Stimulated activated CD8-positive, alpha-beta memory T cell treated with anti-CD3 and anti-CD28 coated beads, Interleukin-15, amount 100 ng/mL, for 1 hour (primary cell): ENCODE data around the gene GTPBP1.

Source experiments
- DNase-seq: peaks from one replicate; pipeline ENCODE4 v3.0.0-alpha.2; 2020; ENCODE audit warnings: low read depth

GTPBP1 gene

GRCh38 chr22:38727123-38727522 is 21.4 kb downstream of the GTPBP1 start:
- DNase-seq: no peak

GRCh38 chr22:38727530-38728451 is 22.0 kb downstream of the GTPBP1 start:
- DNase-seq: no peak

- no peak for DNase-seq
Measured at GRCh38 chr22:38728871-38729796, 23.4 kb downstream of the GTPBP1 start.

- no peak for DNase-seq
Measured at GRCh38 chr22:38729946-38730345, 24.2 kb downstream of the GTPBP1 start.

- no peak for DNase-seq
Measured at GRCh38 chr22:38730411-38730871, 24.7 kb downstream of the GTPBP1 start.

GRCh38 chr22:38731703-38732161 is 26.0 kb downstream of the GTPBP1 start:
- no peak for DNase-seq

- no peak for DNase-seq
Measured at GRCh38 chr22:38732251-38732815, 26.6 kb downstream of the GTPBP1 start.

GRCh38 chr22:38733329-38733723 is 27.6 kb downstream of the GTPBP1 start:
- peak; percentile 29 for DNase-seq

- no peak for DNase-seq
Measured at GRCh38 chr22:38733724-38734381, 28.1 kb downstream of the GTPBP1 start.

- no peak for DNase-seq
Measured at GRCh38 chr22:38734421-38735100, 28.8 kb downstream of the GTPBP1 start.

GRCh38 chr22:38735126-38735464 is 29.4 kb downstream of the GTPBP1 start:
- no peak for DNase-seq

GRCh38 chr22:38735465-38736256 is 29.9 kb downstream of the GTPBP1 start:
- no peak for DNase-seq

- DNase-seq: no peak
Measured at GRCh38 chr22:38736257-38736570, 30.5 kb downstream of the GTPBP1 start.

- no peak for DNase-seq
Measured at GRCh38 chr22:38737302-38738060, 31.7 kb downstream of the GTPBP1 start.

- no peak for DNase-seq
Measured at GRCh38 chr22:38738475-38739070, 32.8 kb downstream of the GTPBP1 start.

- DNase-seq: no peak
Measured at GRCh38 chr22:38739300-38740055, 33.7 kb downstream of the GTPBP1 start.

- DNase-seq: no peak
Measured at GRCh38 chr22:38740116-38740723, 34.5 kb downstream of the GTPBP1 start.

- DNase-seq: no peak
Measured at GRCh38 chr22:38740754-38741153, 35.0 kb downstream of the GTPBP1 start.
